Measurements from ENCODE around the gene RBM25.

Gene RBM25

GRCh38 chr14:73124180-73124894 lies 66.0 kb downstream of the RBM25 start:
- Histone ChIP-seq H3K9ac (ENCODE audit: low read length) (no peak overlapping the region), H3K4me3 (ENCODE audit: low read length) (no peak overlapping the region), H3K27me3 (ENCODE audit: control insufficient read depth, insufficient read depth, low read length) (no peaks in the 10 kb centered on the region), H3K4me1 (ENCODE audit: control insufficient read depth, insufficient read depth, low read length) (no peaks in the 10 kb centered on the region), H3K27ac (ENCODE audit: low read depth, low read length) (no peak overlapping the region), H3K36me3 (ENCODE audit: control insufficient read depth, insufficient read depth, low read length) (peaks cover 5% of the 10 kb centered on the region)

GRCh38 chr14:73125169-73125588 lies 66.8 kb downstream of the RBM25 start:
- Histone ChIP-seq H3K27ac (ENCODE audit: low read depth, low read length) (no peak overlapping the region), H3K9ac (ENCODE audit: low read length) (no peak overlapping the region), H3K4me3 (ENCODE audit: low read length) (no peak overlapping the region), H3K4me1 (ENCODE audit: control insufficient read depth, insufficient read depth, low read length) (no peaks in the 10 kb centered on the region), H3K36me3 (ENCODE audit: control insufficient read depth, insufficient read depth, low read length) (peaks cover 2% of the 10 kb centered on the region), H3K27me3 (ENCODE audit: control insufficient read depth, insufficient read depth, low read length) (no peaks in the 10 kb centered on the region)

- H3K4me3 ChIP-seq (ENCODE audit: low read length) = no peak overlapping the region
These were observed 67.4 kb downstream of the RBM25 start for GRCh38 chr14:73125746-73126145.

GRCh38 chr14:73133795-73134194 lies 75.5 kb downstream of the RBM25 start:
- H3K9ac ChIP-seq (ENCODE audit: low read length) = no peak overlapping the region
- H3K27me3 ChIP-seq (ENCODE audit: control insufficient read depth, insufficient read depth, low read length) = no peaks in the 10 kb centered on the region
- peaks cover 7% of the 10 kb centered on the region for H3K4me1 ChIP-seq (ENCODE audit: control insufficient read depth, insufficient read depth, low read length)
- H3K4me3 ChIP-seq (ENCODE audit: low read length) = no peak overlapping the region
- H3K27ac ChIP-seq (ENCODE audit: low read depth, low read length) = no peak overlapping the region
- no peaks in the 10 kb centered on the region for H3K36me3 ChIP-seq (ENCODE audit: control insufficient read depth, insufficient read depth, low read length)

More at GRCh38 chr14:73125746-73126145, 67.4 kb downstream of the RBM25 start:
- Histone ChIP-seq H3K36me3 (ENCODE audit: control insufficient read depth, insufficient read depth, low read length) (no peaks in the 10 kb centered on the region), H3K9ac (ENCODE audit: low read length) (no peak overlapping the region), H3K4me1 (ENCODE audit: control insufficient read depth, insufficient read depth, low read length) (no peaks in the 10 kb centered on the region), H3K27ac (ENCODE audit: low read depth, low read length) (no peak overlapping the region), H3K27me3 (ENCODE audit: control insufficient read depth, insufficient read depth, low read length) (no peaks in the 10 kb centered on the region)

- Histone ChIP-seq H3K27ac (ENCODE audit: low read depth, low read length) (peak overlapping the region; percentile 92), H3K27me3 (ENCODE audit: control insufficient read depth, insufficient read depth, low read length) (no peaks in the 10 kb centered on the region), H3K4me1 (ENCODE audit: control insufficient read depth, insufficient read depth, low read length) (peaks cover 7% of the 10 kb centered on the region), H3K36me3 (ENCODE audit: control insufficient read depth, insufficient read depth, low read length) (no peaks in the 10 kb centered on the region), H3K4me3 (ENCODE audit: low read length) (peak overlapping the region; percentile 88), H3K9ac (ENCODE audit: low read length) (peak overlapping the region; percentile 49)
These were observed 77.7 kb downstream of the RBM25 start for GRCh38 chr14:73136085-73136386.

- Histone ChIP-seq H3K27me3 (ENCODE audit: control insufficient read depth, insufficient read depth, low read length) (no peaks in the 10 kb centered on the region), H3K9ac (ENCODE audit: low read length) (peak within 1 kb of the TSS; percentile 59), H3K4me1 (ENCODE audit: control insufficient read depth, insufficient read depth, low read length) (peaks cover 7% of the 10 kb centered on the region), H3K27ac (ENCODE audit: low read depth, low read length) (peak within 1 kb of the TSS; percentile 92), H3K36me3 (ENCODE audit: control insufficient read depth, insufficient read depth, low read length) (no peaks in the 10 kb centered on the region), H3K4me3 (ENCODE audit: low read length) (peak within 1 kb of the TSS; percentile 88)
These were observed 78.3 kb downstream of the RBM25 start, which contains the start of gene PSEN1 for GRCh38 chr14:73136387-73137225. Gene PSEN1 (plus strand): TSS chr14:73136507. CDS start chr14:73148020, 11,513 bp downstream.

GRCh38 chr14:73140811-73141323 lies 82.5 kb downstream of the RBM25 start:
- peaks cover 7% of the 10 kb centered on the region for H3K4me1 ChIP-seq (ENCODE audit: control insufficient read depth, insufficient read depth, low read length)
- H3K27me3 ChIP-seq (ENCODE audit: control insufficient read depth, insufficient read depth, low read length) = no peaks in the 10 kb centered on the region
- H3K27ac ChIP-seq (ENCODE audit: low read depth, low read length) = no peak overlapping the region
- no peaks in the 10 kb centered on the region for H3K36me3 ChIP-seq (ENCODE audit: control insufficient read depth, insufficient read depth, low read length)
- no peak overlapping the region for H3K9ac ChIP-seq (ENCODE audit: low read length)
- no peak overlapping the region for H3K4me3 ChIP-seq (ENCODE audit: low read length)

- H3K9ac ChIP-seq (ENCODE audit: low read length) = no peak overlapping the region
- H3K27ac ChIP-seq (ENCODE audit: low read depth, low read length) = no peak overlapping the region
- H3K36me3 ChIP-seq (ENCODE audit: control insufficient read depth, insufficient read depth, low read length) = no peaks in the 10 kb centered on the region
- peaks cover 3% of the 10 kb centered on the region for H3K4me1 ChIP-seq (ENCODE audit: control insufficient read depth, insufficient read depth, low read length)
- H3K27me3 ChIP-seq (ENCODE audit: control insufficient read depth, insufficient read depth, low read length) = no peaks in the 10 kb centered on the region
- no peak overlapping the region for H3K4me3 ChIP-seq (ENCODE audit: low read length)
These were observed 83.9 kb downstream of the RBM25 start for GRCh38 chr14:73142216-73142615.

GRCh38 chr14:73143003-73143402 lies 84.7 kb downstream of the RBM25 start:
- H3K9ac ChIP-seq (ENCODE audit: low read length) = no peak overlapping the region
- H3K36me3 ChIP-seq (ENCODE audit: control insufficient read depth, insufficient read depth, low read length) = peaks cover 1% of the 10 kb centered on the region
- H3K4me3 ChIP-seq (ENCODE audit: low read length) = no peak overlapping the region
- no peaks in the 10 kb centered on the region for H3K4me1 ChIP-seq (ENCODE audit: control insufficient read depth, insufficient read depth, low read length)
- H3K27me3 ChIP-seq (ENCODE audit: control insufficient read depth, insufficient read depth, low read length) = no peaks in the 10 kb centered on the region
- H3K27ac ChIP-seq (ENCODE audit: low read depth, low read length) = no peak overlapping the region

GRCh38 chr14:73143617-73144016 lies 85.3 kb downstream of the RBM25 start:
- no peaks in the 10 kb centered on the region for H3K4me1 ChIP-seq (ENCODE audit: control insufficient read depth, insufficient read depth, low read length)
- H3K4me3 ChIP-seq (ENCODE audit: low read length) = no peak overlapping the region
- peaks cover 6% of the 10 kb centered on the region for H3K36me3 ChIP-seq (ENCODE audit: control insufficient read depth, insufficient read depth, low read length)
- H3K9ac ChIP-seq (ENCODE audit: low read length) = no peak overlapping the region
- no peaks in the 10 kb centered on the region for H3K27me3 ChIP-seq (ENCODE audit: control insufficient read depth, insufficient read depth, low read length)
- H3K27ac ChIP-seq (ENCODE audit: low read depth, low read length) = no peak overlapping the region

- Histone ChIP-seq H3K27ac (ENCODE audit: low read depth, low read length) (no peak overlapping the region), H3K4me3 (ENCODE audit: low read length) (no peak overlapping the region), H3K4me1 (ENCODE audit: control insufficient read depth, insufficient read depth, low read length) (no peaks in the 10 kb centered on the region), H3K9ac (ENCODE audit: low read length) (no peak overlapping the region), H3K27me3 (ENCODE audit: control insufficient read depth, insufficient read depth, low read length) (no peaks in the 10 kb centered on the region), H3K36me3 (ENCODE audit: control insufficient read depth, insufficient read depth, low read length) (peaks cover 6% of the 10 kb centered on the region)
These were observed 87.0 kb downstream of the RBM25 start for GRCh38 chr14:73145371-73145770.

GRCh38 chr14:73146111-73146510 lies 87.8 kb downstream of the RBM25 start:
- H3K36me3 ChIP-seq (ENCODE audit: control insufficient read depth, insufficient read depth, low read length) = peaks cover 6% of the 10 kb centered on the region
- H3K4me3 ChIP-seq (ENCODE audit: low read length) = no peak overlapping the region
- H3K27ac ChIP-seq (ENCODE audit: low read depth, low read length) = no peak overlapping the region
- no peaks in the 10 kb centered on the region for H3K4me1 ChIP-seq (ENCODE audit: control insufficient read depth, insufficient read depth, low read length)
- H3K9ac ChIP-seq (ENCODE audit: low read length) = no peak overlapping the region
- H3K27me3 ChIP-seq (ENCODE audit: control insufficient read depth, insufficient read depth, low read length) = no peaks in the 10 kb centered on the region
